Choroid plexus epithelial cell (primary cell): ENCODE measurements around the gene PIP5K1B.

Experiments
- DNase-seq: peaks from one replicate; pipeline ENCODE4 v3.0.0-alpha.2; 2010; ENCODE audit warnings: low read depth
- H3K4me3 ChIP-seq: 2 replicates; pipeline ENCODE4 v1.5.1; 2011; ENCODE audit warnings: low read depth, mild to moderate bottlenecking, control low read depth, low read length, moderate library complexity
- CTCF ChIP-seq: conservative IDR thresholded peaks from 2 replicates; pipeline ENCODE4 v1.5.1; 2011; ENCODE audit warnings: low read depth, mild to moderate bottlenecking, control low read depth, inconsistent platforms, low read length, moderate library complexity

Gene PIP5K1B

GRCh38 chr9:68842568-68842967 is 137.5 kb downstream of the PIP5K1B start:
- TF ChIP-seq CTCF = no peak
- no peak overlapping the region for H3K4me3 ChIP-seq
- DNase-seq = no peak

GRCh38 chr9:68843239-68843638 is 138.2 kb downstream of the PIP5K1B start:
- H3K4me3 ChIP-seq = no peak overlapping the region
- DNase-seq = no peak
- TF ChIP-seq CTCF = no peak

GRCh38 chr9:68844157-68844556 is 139.1 kb downstream of the PIP5K1B start:
- no peak for DNase-seq
- TF ChIP-seq CTCF = no peak
- no peak overlapping the region for H3K4me3 ChIP-seq

GRCh38 chr9:68844631-68845612 is 139.9 kb downstream of the PIP5K1B start:
- TF ChIP-seq CTCF = peak; percentile 73
- DNase-seq = peak; percentile 42
- no peak overlapping the region for H3K4me3 ChIP-seq

GRCh38 chr9:68847765-68848164 is 142.7 kb downstream of the PIP5K1B start:
- no peak for DNase-seq
- no peak for TF ChIP-seq CTCF
- no peak overlapping the region for H3K4me3 ChIP-seq

- DNase-seq = no peak
- H3K4me3 ChIP-seq = no peak overlapping the region
- TF ChIP-seq CTCF = no peak
Measured at GRCh38 chr9:68851657-68852056, 146.6 kb downstream of the PIP5K1B start.

GRCh38 chr9:68852941-68853340 is 147.9 kb downstream of the PIP5K1B start:
- H3K4me3 ChIP-seq = no peak overlapping the region
- no peak for DNase-seq
- TF ChIP-seq CTCF = no peak
